Adipocyte (in vitro differentiated cells): ENCODE data around the gene LRRC45.

Experiments
- DNase-seq: peaks from one replicate; pipeline ENCODE4 v3.0.0-alpha.2; 2015; ENCODE audit warnings: low read depth
- H3K27me3 ChIP-seq: replicated peaks from 2 replicates; pipeline ENCODE4 v1.7.0; 2013; ENCODE audit warnings: mild to moderate bottlenecking, low read length, moderate library complexity; ENCODE audit not compliant: control insufficient read depth, insufficient read depth
- H3K36me3 ChIP-seq: 2 replicates; pipeline ENCODE4 v1.7.0; 2013; ENCODE audit warnings: low read length, mild to moderate bottlenecking, moderate library complexity; ENCODE audit not compliant: control insufficient read depth, insufficient read depth, severe bottlenecking
- H3K4me1 ChIP-seq: 2 replicates; pipeline ENCODE4 v1.7.0; 2013; ENCODE audit warnings: mild to moderate bottlenecking, low read length, moderate library complexity; ENCODE audit not compliant: control insufficient read depth, insufficient read depth
- H3K4me3 ChIP-seq: 2 replicates; pipeline ENCODE4 v1.7.0; 2013; ENCODE audit warnings: mild to moderate bottlenecking, low read length, moderate library complexity
- H3K9ac ChIP-seq: 2 replicates; pipeline ENCODE4 v1.7.0; 2013; ENCODE audit warnings: mild to moderate bottlenecking, low read length, moderate library complexity
- H3K9me3 ChIP-seq: 2 replicates; pipeline ENCODE4 v1.7.0; 2013; ENCODE audit warnings: mild to moderate bottlenecking, low read length, moderate library complexity; ENCODE audit not compliant: control insufficient read depth

The LRRC45 gene

DNA sequence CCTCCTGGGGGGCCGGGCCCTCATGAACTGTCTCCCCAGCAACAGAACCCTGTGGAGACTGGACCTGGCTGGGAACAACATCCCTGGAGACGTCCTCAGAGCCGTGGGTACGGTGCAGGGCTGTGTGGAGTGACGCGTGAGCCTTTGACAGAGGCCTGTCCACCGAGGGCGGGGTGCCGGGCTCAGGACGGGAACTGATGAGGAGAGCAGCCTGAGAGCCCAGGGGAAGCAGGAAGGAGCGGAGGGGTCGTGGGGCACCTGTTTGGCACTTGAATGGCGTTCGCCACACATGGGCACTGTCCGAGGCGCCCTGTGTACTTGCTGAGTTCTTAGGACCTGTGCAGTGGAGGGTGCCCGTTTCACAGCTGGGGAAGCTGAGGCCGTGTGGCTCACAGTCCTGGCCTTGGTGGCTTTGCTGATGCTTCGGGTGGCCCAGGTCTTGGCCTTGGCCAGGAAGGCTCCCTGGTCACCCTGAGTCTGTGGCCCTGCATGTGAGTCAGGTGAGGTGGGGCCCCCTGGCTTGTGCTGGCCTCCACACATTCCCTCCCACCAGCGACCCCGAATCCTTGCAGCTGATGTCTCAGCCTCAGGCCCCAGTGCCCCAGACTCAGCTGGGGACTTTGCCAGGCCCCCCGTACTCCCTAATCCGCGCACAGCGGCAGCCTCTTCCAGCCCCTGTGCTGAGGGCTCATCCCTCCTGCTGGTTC, 2.4 kb downstream of the LRRC45 start:
- no peak for DNase-seq
- Histone ChIP-seq H3K4me3 (no peak overlapping the region), H3K27me3 (no peaks in the 10 kb centered on the region), H3K9me3 (no peaks in the 10 kb centered on the region), H3K9ac (no peak overlapping the region), H3K36me3 (no peaks in the 10 kb centered on the region), H3K4me1 (peaks cover 25% of the 10 kb centered on the region)

DNA sequence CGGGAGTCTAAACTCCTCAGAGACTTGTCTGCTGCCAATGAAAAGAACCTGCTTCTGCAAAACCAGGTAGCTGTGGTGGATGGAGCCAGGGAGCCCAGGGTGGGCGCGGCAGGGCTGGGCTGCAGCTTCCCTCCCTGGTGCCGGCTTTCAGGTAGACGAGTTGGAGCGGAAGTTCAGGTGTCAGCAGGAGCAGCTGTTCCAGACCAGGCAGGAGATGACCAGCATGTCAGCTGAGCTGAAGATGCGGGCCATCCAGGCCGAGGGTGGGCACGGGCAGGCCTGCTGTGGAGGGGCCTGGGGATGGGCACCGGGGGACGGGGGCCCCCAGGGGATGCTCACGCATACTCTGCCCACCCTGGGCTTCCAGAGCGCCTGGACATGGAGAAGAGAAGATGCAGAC, 5.1 kb downstream of the LRRC45 start:
- DNase-seq = no peak
- Histone ChIP-seq H3K4me1 (peaks cover 14% of the 10 kb centered on the region), H3K36me3 (no peaks in the 10 kb centered on the region), H3K4me3 (no peak overlapping the region), H3K27me3 (no peaks in the 10 kb centered on the region), H3K9me3 (no peaks in the 10 kb centered on the region), H3K9ac (no peak overlapping the region)

DNA sequence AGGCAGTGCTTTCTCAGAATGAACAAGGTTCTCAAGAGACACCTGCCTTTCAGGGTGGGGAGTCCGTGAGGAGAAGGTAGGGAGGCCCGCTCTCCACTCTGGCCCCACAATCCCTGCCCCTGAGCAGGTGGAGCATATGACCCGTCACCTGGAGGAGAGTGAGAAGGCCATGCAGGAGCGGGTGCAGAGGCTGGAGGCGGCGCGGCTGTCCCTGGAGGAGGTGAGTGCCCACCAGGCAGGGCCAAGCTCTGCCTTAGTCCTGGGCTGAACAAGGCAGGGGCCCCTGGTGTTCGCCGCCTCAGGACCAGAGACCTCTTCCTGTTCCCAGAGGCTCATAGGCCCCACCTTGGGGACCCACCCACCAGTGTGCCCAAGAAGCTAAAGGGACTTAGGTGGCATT, 5.9 kb downstream of the LRRC45 start:
- Histone ChIP-seq H3K9me3 (no peaks in the 10 kb centered on the region), H3K36me3 (no peaks in the 10 kb centered on the region), H3K9ac (no peak overlapping the region), H3K4me3 (no peak overlapping the region), H3K27me3 (no peaks in the 10 kb centered on the region), H3K4me1 (peaks cover 9% of the 10 kb centered on the region)
- DNase-seq = no peak

DNA sequence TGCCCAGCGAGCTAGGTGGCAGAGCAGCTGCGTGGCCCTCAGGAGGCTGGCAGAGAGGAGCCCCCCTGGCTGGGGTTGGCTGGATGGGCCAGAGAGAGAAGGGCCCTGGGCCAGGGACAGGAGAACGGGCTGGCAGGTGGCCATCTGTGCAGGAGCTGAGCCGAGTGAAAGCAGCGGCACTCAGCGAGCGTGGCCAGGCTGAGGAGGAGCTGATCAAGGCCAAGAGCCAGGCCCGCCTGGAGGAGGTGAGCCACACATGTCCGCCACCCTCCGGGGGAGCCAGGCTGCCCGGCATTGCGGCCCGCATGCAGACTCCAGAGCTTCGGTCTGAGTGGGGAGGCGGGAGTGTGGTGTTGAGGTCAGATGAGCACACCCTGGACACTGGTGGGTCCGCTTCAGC, 6.3 kb downstream of the LRRC45 start:
- DNase-seq = no peak

DNA sequence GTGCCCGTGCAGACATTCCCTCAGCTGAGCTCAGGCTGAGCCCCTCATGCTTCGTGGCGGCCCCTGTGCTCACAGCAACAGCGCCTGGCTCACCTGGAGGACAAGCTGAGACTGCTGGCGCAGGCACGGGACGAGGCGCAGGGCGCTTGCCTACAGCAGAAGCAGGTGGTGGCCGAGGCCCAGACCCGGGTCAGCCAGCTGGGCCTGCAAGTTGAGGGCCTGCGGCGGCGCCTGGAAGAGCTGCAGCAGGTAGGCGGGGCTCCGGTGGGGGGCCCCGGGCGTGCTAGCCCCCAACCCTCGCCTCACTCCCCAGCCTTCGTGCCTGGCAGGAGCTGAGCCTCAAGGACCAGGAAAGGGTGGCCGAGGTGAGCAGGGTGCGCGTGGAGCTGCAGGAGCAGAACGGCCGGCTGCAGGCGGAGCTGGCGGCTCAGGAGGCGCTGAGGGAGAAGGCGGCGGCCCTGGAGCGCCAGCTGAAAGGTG, 6.9 kb downstream of the LRRC45 start:
- Histone ChIP-seq H3K36me3 (no peaks in the 10 kb centered on the region), H3K9me3 (no peaks in the 10 kb centered on the region), H3K9ac (peak overlapping the region; percentile 42), H3K4me3 (peak overlapping the region; percentile 75), H3K4me1 (peaks cover 7% of the 10 kb centered on the region), H3K27me3 (no peaks in the 10 kb centered on the region)
- DNase-seq = no peak

More for the DNA sequence above, 6.3 kb downstream of the LRRC45 start:
- Histone ChIP-seq H3K4me1 (peaks cover 7% of the 10 kb centered on the region), H3K36me3 (no peaks in the 10 kb centered on the region), H3K4me3 (no peak overlapping the region), H3K27me3 (no peaks in the 10 kb centered on the region), H3K9ac (no peak overlapping the region), H3K9me3 (no peaks in the 10 kb centered on the region)

DNA sequence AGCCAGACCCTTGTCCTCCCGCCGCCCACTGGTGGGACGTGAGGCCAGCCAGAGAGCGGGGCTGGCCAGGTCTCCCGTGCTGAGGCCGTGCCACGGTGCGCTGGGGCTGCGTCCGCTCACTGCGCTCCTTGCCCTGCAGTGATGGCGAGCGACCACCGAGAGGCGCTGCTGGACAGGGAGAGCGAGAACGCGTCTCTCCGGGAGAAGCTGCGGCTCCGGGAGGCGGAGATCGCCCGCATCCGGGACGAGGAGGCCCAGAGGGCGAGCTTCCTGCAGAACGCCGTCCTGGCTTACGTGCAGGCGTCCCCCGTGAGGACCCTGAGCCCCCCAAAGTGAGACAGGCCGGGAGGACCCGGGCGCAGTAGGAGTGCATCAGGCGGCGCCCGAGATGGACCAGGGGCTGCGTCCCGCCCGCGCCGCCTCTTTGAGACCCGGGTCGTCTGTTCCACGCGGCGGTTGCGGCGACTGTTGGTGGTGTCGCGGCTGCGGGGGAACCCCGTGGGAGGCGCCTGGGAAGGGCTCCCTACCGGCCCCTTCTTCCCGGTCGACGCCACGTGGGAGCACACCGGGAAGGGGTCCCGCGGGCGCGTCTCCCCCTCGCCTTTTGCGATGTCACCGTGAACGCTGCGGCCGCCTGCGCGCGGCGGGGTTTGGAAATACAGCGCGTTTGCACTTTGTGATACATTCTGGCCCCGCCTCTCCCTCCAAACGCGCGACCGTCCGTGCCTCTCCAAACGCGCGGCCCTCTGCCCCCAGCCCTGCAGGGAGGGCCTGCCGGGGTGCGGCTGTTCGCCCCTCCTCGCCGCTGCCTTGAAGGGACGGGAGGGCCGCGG, 7.6 kb downstream of the LRRC45 start:
- Histone ChIP-seq H3K9me3 (no peaks in the 10 kb centered on the region), H3K4me3 (peak overlapping the region; percentile 75)

DNA sequence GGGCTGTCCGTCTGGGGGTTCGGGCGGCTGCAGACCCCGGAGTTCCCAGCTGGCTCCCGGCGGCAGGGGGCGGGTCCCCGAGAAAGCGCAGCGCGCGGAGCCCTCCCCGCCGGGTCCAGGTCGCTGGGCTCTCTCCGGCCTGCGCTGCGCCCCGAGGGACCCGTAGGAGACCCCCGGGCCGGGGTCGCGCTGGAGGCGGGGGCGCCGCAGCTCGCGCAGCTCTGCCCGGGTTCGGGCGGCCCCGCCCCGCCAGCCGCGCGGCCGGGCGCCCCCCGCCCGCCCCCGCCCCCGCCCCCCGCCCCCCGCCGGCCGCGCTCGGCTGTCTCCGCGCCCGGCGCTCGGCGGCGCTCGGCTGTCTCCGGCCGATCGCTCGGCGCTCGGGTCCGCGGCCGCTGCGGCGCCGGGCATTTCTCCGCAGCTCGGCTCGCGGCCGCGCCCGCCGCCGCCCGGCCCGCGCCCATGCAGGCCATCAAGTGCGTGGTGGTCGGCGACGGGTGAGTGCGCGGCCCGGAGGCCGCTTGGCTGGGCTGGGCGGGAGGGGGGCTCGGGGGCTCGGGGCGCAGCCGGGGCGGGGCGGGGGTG, 8.3 kb downstream of the LRRC45 start, which contains the start of gene RAC3:
Gene RAC3, plus strand, starts transcription at position 376 of the 582 bp plus-strand sequence. Its CDS starts 84 bp downstream, at position 460.
- H3K9me3 ChIP-seq = no peaks in the 10 kb centered on the region
- H3K4me1 ChIP-seq = peaks cover 12% of the 10 kb centered on the region
- H3K27me3 ChIP-seq = no peaks in the 10 kb centered on the region
- peak within 1 kb of the TSS; percentile 78 for H3K9ac ChIP-seq
- peak within 1 kb of the TSS; percentile 75 for H3K4me3 ChIP-seq
- no peaks in the 10 kb centered on the region for H3K36me3 ChIP-seq
- DNase-seq = peak; percentile 75

More for the DNA sequence above, 7.6 kb downstream of the LRRC45 start:
- Histone ChIP-seq H3K4me1 (peaks cover 7% of the 10 kb centered on the region), H3K9ac (peak overlapping the region; percentile 78), H3K27me3 (no peaks in the 10 kb centered on the region), H3K36me3 (no peaks in the 10 kb centered on the region)
- DNase-seq = peak; percentile 92

DNA sequence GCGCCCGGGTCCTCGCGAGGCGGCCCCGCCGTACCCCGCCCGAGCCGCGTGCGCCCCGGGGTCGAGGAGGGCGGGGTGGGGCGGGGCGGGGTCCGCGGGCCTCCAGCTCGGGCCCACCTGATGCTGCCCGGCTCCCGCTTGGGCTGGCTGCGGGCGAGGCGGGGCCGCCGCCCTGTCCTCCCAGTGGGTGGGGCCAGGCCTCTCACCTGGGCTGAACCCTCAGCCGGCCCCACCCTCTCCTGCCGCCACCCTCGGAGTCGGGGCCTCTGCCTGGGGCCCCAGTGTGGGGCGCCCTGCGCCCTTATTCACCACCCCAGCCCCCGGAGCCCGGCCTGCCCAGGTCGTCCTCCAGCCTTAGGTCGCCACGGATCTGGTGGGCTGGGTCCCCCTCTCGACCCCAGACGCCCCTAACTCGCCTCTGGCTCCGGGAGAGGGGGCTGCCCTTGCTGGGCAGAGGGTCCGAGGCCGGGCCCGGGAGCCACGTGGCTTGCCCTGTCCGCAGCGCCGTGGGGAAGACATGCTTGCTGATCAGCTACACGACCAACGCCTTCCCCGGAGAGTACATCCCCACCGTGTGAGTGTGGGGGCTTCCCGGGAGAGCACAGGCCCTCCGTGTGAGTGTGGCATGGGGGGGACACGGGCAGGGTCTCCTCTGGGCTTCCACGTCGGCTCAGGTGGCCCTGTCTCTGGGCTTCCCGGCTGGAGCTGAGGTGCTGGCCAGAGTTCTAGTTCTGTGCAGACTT, 9.0 kb downstream of the LRRC45 start:
- Histone ChIP-seq H3K4me3 (peak overlapping the region; percentile 71), H3K4me1 (peaks cover 15% of the 10 kb centered on the region), H3K36me3 (no peaks in the 10 kb centered on the region), H3K9me3 (no peaks in the 10 kb centered on the region), H3K27me3 (no peaks in the 10 kb centered on the region), H3K9ac (peak overlapping the region; percentile 78)
- no peak for DNase-seq

DNA sequence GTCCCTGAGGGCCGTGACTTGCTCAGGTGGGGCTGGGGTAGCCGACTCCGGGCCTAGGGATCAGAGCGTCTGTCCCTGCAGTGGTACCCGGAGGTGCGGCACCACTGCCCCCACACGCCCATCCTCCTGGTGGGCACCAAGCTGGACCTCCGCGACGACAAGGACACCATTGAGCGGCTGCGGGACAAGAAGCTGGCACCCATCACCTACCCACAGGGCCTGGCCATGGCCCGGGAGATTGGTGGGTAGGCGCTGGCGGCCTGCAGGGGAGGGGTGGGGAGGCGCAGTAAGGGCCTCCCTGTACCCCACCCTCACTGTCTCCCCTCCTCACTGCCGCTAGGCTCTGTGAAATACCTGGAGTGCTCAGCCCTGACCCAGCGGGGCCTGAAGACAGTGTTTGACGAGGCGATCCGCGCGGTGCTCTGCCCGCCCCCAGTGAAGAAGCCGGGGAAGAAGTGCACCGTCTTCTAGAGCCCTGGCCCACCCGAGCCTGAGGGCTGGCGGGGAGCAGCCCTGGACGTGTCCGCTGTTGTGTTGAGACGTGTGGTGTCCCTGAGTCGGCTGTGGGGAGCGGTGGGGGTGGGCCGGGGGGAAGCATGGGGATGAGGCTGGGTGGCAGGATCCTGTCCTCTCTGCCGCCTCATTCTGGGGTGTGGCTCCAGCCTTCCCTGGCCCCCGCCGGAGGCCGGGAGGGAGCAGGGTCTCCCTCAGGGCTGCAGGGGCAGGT, 10.4 kb downstream of the LRRC45 start:
- Histone ChIP-seq H3K36me3 (no peaks in the 10 kb centered on the region), H3K4me3 (no peak overlapping the region), H3K9me3 (no peaks in the 10 kb centered on the region), H3K4me1 (peaks cover 15% of the 10 kb centered on the region), H3K9ac (no peak overlapping the region), H3K27me3 (no peaks in the 10 kb centered on the region)
- no peak for DNase-seq

DNA sequence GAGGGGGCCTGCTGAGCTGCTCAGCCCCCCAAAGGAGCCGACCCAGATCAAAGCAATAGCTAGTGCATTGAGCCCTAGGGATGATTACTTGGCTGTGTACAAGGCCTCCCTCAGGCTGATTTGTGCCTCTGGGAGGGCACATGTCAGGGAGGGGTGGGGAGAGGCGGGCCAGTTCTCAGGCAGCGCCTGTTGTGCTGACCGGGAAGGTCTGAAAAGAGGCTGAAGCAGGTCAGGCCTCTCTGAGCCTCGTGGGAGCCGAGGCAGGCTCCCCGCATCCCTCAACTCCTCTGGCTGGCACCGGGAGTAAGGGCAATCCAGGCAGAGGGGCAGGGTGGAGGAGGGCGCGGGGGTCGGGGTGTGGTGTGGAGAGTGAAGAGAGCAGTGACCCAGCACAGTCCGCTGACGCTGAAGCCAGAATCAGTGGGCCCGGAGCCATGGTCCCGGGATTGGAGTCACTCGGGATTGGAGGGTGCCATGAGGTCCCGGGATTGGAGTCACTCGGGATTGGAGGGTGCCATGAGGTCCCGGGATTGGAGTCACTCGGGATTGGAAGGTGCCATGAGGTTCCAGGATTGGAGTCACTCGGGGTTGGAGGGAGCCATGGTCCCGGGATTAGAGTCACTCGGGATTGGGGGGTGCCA, 11.4 kb downstream of the LRRC45 start:
- peaks cover 15% of the 10 kb centered on the region for H3K4me1 ChIP-seq
- no peak overlapping the region for H3K9ac ChIP-seq
- H3K36me3 ChIP-seq = no peaks in the 10 kb centered on the region
- H3K27me3 ChIP-seq = no peaks in the 10 kb centered on the region
- DNase-seq = no peak
- no peaks in the 10 kb centered on the region for H3K9me3 ChIP-seq
- no peak overlapping the region for H3K4me3 ChIP-seq
